Ectodermal cell (in vitro differentiated cells): ENCODE data around the gene FSTL5.

Experiments used
- H3K27ac ChIP-seq: 2 replicates; pipeline ENCODE4 v1.7.0; 2013; ENCODE audit warnings: mild to moderate bottlenecking, low read depth, low read length; ENCODE audit not compliant: insufficient read depth, poor library complexity, severe bottlenecking
- H3K27me3 ChIP-seq: 2 replicates; pipeline ENCODE4 v1.7.0; 2013; ENCODE audit warnings: mild to moderate bottlenecking, low read length; ENCODE audit not compliant: insufficient read depth, control insufficient read depth, poor library complexity, severe bottlenecking
- H3K36me3 ChIP-seq: one replicate; pipeline ENCODE4 v1.7.0; 2013; ENCODE audit warnings: low read length; ENCODE audit not compliant: control insufficient read depth, insufficient read depth
- H3K4me1 ChIP-seq: one replicate; pipeline ENCODE4 v1.7.0; 2013; ENCODE audit warnings: low read length; ENCODE audit not compliant: control insufficient read depth, insufficient read depth
- H3K4me3 ChIP-seq: 2 replicates; pipeline ENCODE4 v1.7.0; 2013; ENCODE audit warnings: low read depth, low read length, control low read depth; ENCODE audit not compliant: insufficient read depth
- H3K9me3 ChIP-seq: 2 replicates; pipeline ENCODE4 v1.7.0; 2013; ENCODE audit warnings: mild to moderate bottlenecking, low read length, moderate library complexity; ENCODE audit not compliant: control insufficient read depth
- WGBS, 2 experiments: methylation state at CpG; one replicate each; pipeline ENCODE4 v1.1.7; 2013; ENCODE audit warnings: missing lambda C conversion rate in 2 of 2; 5-methylcytosine and 5-hydroxymethylcytosine counted together

Gene FSTL5

GRCh38 chr4:161816958-161817357 lies 346.8 kb downstream of the FSTL5 start:
- no peaks in the 10 kb centered on the region for H3K36me3 ChIP-seq
- H3K4me1 ChIP-seq, result no peaks in the 10 kb centered on the region
- no peaks in the 10 kb centered on the region for H3K9me3 ChIP-seq
- no peaks in the 10 kb centered on the region for H3K27me3 ChIP-seq
- no peak overlapping the region for H3K27ac ChIP-seq
- H3K4me3 ChIP-seq, result no peak overlapping the region
- 100% methylated on average over 1 of the region's 1 CpG for WGBS, 2 experiments

- Histone ChIP-seq H3K27ac (no peak overlapping the region), H3K4me3 (no peak overlapping the region), H3K4me1 (no peaks in the 10 kb centered on the region), H3K36me3 (no peaks in the 10 kb centered on the region), H3K27me3 (no peaks in the 10 kb centered on the region), H3K9me3 (no peaks in the 10 kb centered on the region)
- WGBS, 2 experiments, result 92 to 93% methylated on average over 1 of the region's 1 CpG
These were observed 348.0 kb downstream of the FSTL5 start for GRCh38 chr4:161815841-161816240.

GRCh38 chr4:161813889-161814288 lies 349.9 kb downstream of the FSTL5 start:
- no peaks in the 10 kb centered on the region for H3K9me3 ChIP-seq
- no peaks in the 10 kb centered on the region for H3K36me3 ChIP-seq
- H3K27me3 ChIP-seq, result no peaks in the 10 kb centered on the region
- H3K4me1 ChIP-seq, result no peaks in the 10 kb centered on the region
- H3K4me3 ChIP-seq, result no peak overlapping the region
- H3K27ac ChIP-seq, result no peak overlapping the region

- Histone ChIP-seq H3K9me3 (no peaks in the 10 kb centered on the region), H3K4me3 (no peak overlapping the region), H3K27me3 (no peaks in the 10 kb centered on the region), H3K4me1 (no peaks in the 10 kb centered on the region), H3K27ac (no peak overlapping the region), H3K36me3 (no peaks in the 10 kb centered on the region)
- WGBS, 2 experiments, result 96 to 100% methylated on average over 3 to 5 of the region's 5 CpGs
These were observed 350.4 kb downstream of the FSTL5 start for GRCh38 chr4:161813389-161813788.

- Histone ChIP-seq H3K27me3 (no peaks in the 10 kb centered on the region), H3K4me3 (no peak overlapping the region), H3K27ac (no peak overlapping the region), H3K36me3 (no peaks in the 10 kb centered on the region), H3K4me1 (no peaks in the 10 kb centered on the region), H3K9me3 (no peaks in the 10 kb centered on the region)
- no CpG with 5 or more reads among the region's 2 CpGs for WGBS, 2 experiments
These were observed 360.6 kb downstream of the FSTL5 start for GRCh38 chr4:161803171-161803570.

GRCh38 chr4:161799710-161800109 lies 364.1 kb downstream of the FSTL5 start:
- Histone ChIP-seq H3K27ac (no peak overlapping the region), H3K36me3 (no peaks in the 10 kb centered on the region), H3K4me1 (no peaks in the 10 kb centered on the region), H3K9me3 (no peaks in the 10 kb centered on the region), H3K4me3 (no peak overlapping the region), H3K27me3 (no peaks in the 10 kb centered on the region)
- WGBS, 2 experiments, result 91 to 94% methylated on average over 3 of the region's 3 CpGs

- no peaks in the 10 kb centered on the region for H3K27me3 ChIP-seq
- no peak overlapping the region for H3K4me3 ChIP-seq
- no peaks in the 10 kb centered on the region for H3K4me1 ChIP-seq
- H3K9me3 ChIP-seq, result no peaks in the 10 kb centered on the region
- H3K36me3 ChIP-seq, result no peaks in the 10 kb centered on the region
- H3K27ac ChIP-seq, result no peak overlapping the region
- 97 to 99% methylated on average over 3 to 4 of the region's 4 CpGs for WGBS, 2 experiments
These were observed 370.8 kb downstream of the FSTL5 start for GRCh38 chr4:161792991-161793390.

- Histone ChIP-seq H3K9me3 (no peaks in the 10 kb centered on the region), H3K27ac (no peak overlapping the region), H3K36me3 (no peaks in the 10 kb centered on the region), H3K27me3 (no peaks in the 10 kb centered on the region), H3K4me3 (no peak overlapping the region), H3K4me1 (no peaks in the 10 kb centered on the region)
- 89 to 92% methylated on average over 13 of the region's 13 CpGs for WGBS, 2 experiments
These were observed 371.8 kb downstream of the FSTL5 start for GRCh38 chr4:161791796-161792556.

GRCh38 chr4:161767116-161767515 lies 396.7 kb downstream of the FSTL5 start:
- H3K27ac ChIP-seq, result no peak overlapping the region
- H3K27me3 ChIP-seq, result no peaks in the 10 kb centered on the region
- no peaks in the 10 kb centered on the region for H3K4me1 ChIP-seq
- no peak overlapping the region for H3K4me3 ChIP-seq
- H3K9me3 ChIP-seq, result no peaks in the 10 kb centered on the region
- no peaks in the 10 kb centered on the region for H3K36me3 ChIP-seq
- 94 to 96% methylated on average over 5 of the region's 5 CpGs for WGBS, 2 experiments

GRCh38 chr4:161762796-161763195 lies 401.0 kb downstream of the FSTL5 start:
- WGBS, 2 experiments, result 85 to 100% methylated on average over 1 of the region's 1 CpG
- Histone ChIP-seq H3K36me3 (no peaks in the 10 kb centered on the region), H3K27me3 (no peaks in the 10 kb centered on the region), H3K27ac (no peak overlapping the region), H3K9me3 (no peaks in the 10 kb centered on the region), H3K4me3 (no peak overlapping the region), H3K4me1 (no peaks in the 10 kb centered on the region)

GRCh38 chr4:161760008-161760407 lies 403.8 kb downstream of the FSTL5 start:
- 98 to 100% methylated on average over 3 of the region's 3 CpGs for WGBS, 2 experiments
- Histone ChIP-seq H3K36me3 (no peaks in the 10 kb centered on the region), H3K9me3 (no peaks in the 10 kb centered on the region), H3K4me1 (no peaks in the 10 kb centered on the region), H3K4me3 (no peak overlapping the region), H3K27ac (no peak overlapping the region), H3K27me3 (no peaks in the 10 kb centered on the region)
